H1 (cell line): Measurements from ENCODE around the gene NOX1. TPM values are rescaled to one million over a fixed set of nuclear protein-coding genes. Genes with fewer than 3 reads are reported as not detected.

ENCODE experiments used
- CTCF ChIA-PET: fragments of 300-600 bp; sonication (Branson Sonifier 250); formaldehyde crosslinking; loops from one replicate; lab custom pipeline; 2021; ENCODE audit not compliant: partially characterized antibody; lab: Charles Lee
- POLR2A ChIA-PET: fragments of 300-600 bp; sonication (Branson Sonifier 250); formaldehyde crosslinking; loops from one replicate; lab custom pipeline; 2021; ENCODE audit warnings: inconsistent platforms; ENCODE audit not compliant: partially characterized antibody; lab: Charles Lee
- DNase-seq, 2 experiments: peaks; one replicate each; pipeline versions ENCODE4 v3.0.0 to v3.0.0-alpha.2; 2010 to 2022; ENCODE audit warnings: low spot score in 2 of 2, low read depth in 1 of 2, mixed read lengths in 1 of 2
- FAIRE-seq: peaks from 2 replicates; lab custom pipeline; 2011; peaks lifted over from hg19 to GRCh38; lab: Jason Lieb, UNC
- H2AFZ ChIP-seq: 2 replicates; pipeline ENCODE4 v1.8.1; 2012; ENCODE audit warnings: low read length, inconsistent platforms
- H2AK5ac ChIP-seq: 2 replicates; pipeline ENCODE4 v1.6.1; 2013; ENCODE audit warnings: low read depth, low read length
- H2BK120ac ChIP-seq: replicated peaks from 2 replicates; pipeline ENCODE3; 2013; ENCODE audit warnings: low read depth, low read length, inconsistent platforms
- H2BK12ac ChIP-seq: 2 replicates; pipeline ENCODE4 v1.6.1; 2013; ENCODE audit warnings: low read depth, low read length
- H2BK15ac ChIP-seq: 2 replicates; pipeline ENCODE4 v1.6.1; 2013; ENCODE audit warnings: low read length
- H2BK20ac ChIP-seq: 2 replicates; pipeline ENCODE4 v1.6.1; 2013; ENCODE audit warnings: low read length
- H2BK5ac ChIP-seq: 2 replicates; pipeline ENCODE4 v1.6.1; 2013; ENCODE audit warnings: low read depth, low read length
- H3K14ac ChIP-seq: 2 replicates; pipeline ENCODE4 v1.6.1; 2013; ENCODE audit warnings: inconsistent platforms; ENCODE audit not compliant: insufficient read length
- H3K18ac ChIP-seq: 2 replicates; pipeline ENCODE4 v1.6.1; 2013; ENCODE audit warnings: low read length; ENCODE audit errors: extremely low read depth
- H3K23ac ChIP-seq: 2 replicates; pipeline ENCODE4 v1.6.1; 2013; ENCODE audit warnings: inconsistent platforms; ENCODE audit not compliant: insufficient read length
- H3K23me2 ChIP-seq: 2 replicates; pipeline ENCODE4 v1.6.1; 2013; ENCODE audit warnings: low read depth, low read length
- H3K27ac ChIP-seq: 2 replicates; pipeline ENCODE4 v1.6.1; 2011; ENCODE audit warnings: low read depth, low read length, inconsistent platforms
- H3K27me3 ChIP-seq, 4 experiments: replicated peaks in 1 of 4; 1 replicate in 1 of 4; 2 replicates in 3 of 4; pipeline versions ENCODE4 v1.6.1 to v1.8.1; 2011 to 2013; ENCODE audit warnings: low read length in 3 of 4, mild to moderate bottlenecking in 3 of 4, inconsistent platforms in 2 of 4, mixed read lengths in 2 of 4, moderate library complexity in 1 of 4; ENCODE audit not compliant: control insufficient read depth in 3 of 4, insufficient read depth in 3 of 4; ENCODE audit errors: extremely low read depth in 1 of 4
- H3K36me3 ChIP-seq, 4 experiments: 2 replicates each; pipeline versions ENCODE4 v1.6.1 to v1.8.1; 2011 to 2013; ENCODE audit warnings: mild to moderate bottlenecking in 4 of 4, low read length in 3 of 4, moderate library complexity in 2 of 4, control low read depth in 1 of 4, inconsistent platforms in 1 of 4; ENCODE audit not compliant: insufficient read depth in 4 of 4, control insufficient read depth in 2 of 4
- H3K4ac ChIP-seq: replicated peaks from 2 replicates; pipeline ENCODE3; 2013; ENCODE audit warnings: low read length, low read depth, mixed read lengths, inconsistent platforms; ENCODE audit not compliant: insufficient read length
- H3K4me1 ChIP-seq, 4 experiments: replicated peaks in 1 of 4; 1 replicate in 1 of 4; 2 replicates in 3 of 4; pipeline versions ENCODE4 v1.6.1 to v1.8.1; 2011 to 2013; ENCODE audit warnings: low read length in 3 of 4, inconsistent platforms in 2 of 4, mixed read lengths in 1 of 4; ENCODE audit not compliant: insufficient read depth in 4 of 4, control insufficient read depth in 3 of 4
- H3K4me2 ChIP-seq, 2 experiments: 2 replicates each; pipeline versions ENCODE4 v1.6.1 to v1.8.1; 2011 to 2013; ENCODE audit warnings: low read depth in 2 of 2, low read length in 2 of 2, control low read depth in 1 of 2, inconsistent platforms in 1 of 2, mild to moderate bottlenecking in 1 of 2; ENCODE audit not compliant: insufficient read depth in 1 of 2
- H3K4me3 ChIP-seq, 4 experiments: fragments of 200-600, 300-600 bp in 1 of 4; sonication (generic), shearing (Covaris generic), sonication (Bioruptor Twin) in 1 of 4; 2 replicates each; pipeline versions ENCODE4 v1.5.1 to v1.8.1; 2011 to 2016; ENCODE audit warnings: low read length in 4 of 4, low read depth in 3 of 4, control low read depth in 2 of 4, inconsistent platforms in 2 of 4, mild to moderate bottlenecking in 2 of 4, mixed read lengths in 1 of 4, moderate library complexity in 1 of 4; ENCODE audit not compliant: insufficient read depth in 2 of 4; ENCODE audit errors: extremely low read depth in 1 of 4
- H3K56ac ChIP-seq: replicated peaks from 2 replicates; pipeline ENCODE3; 2013; ENCODE audit warnings: low read depth, mild to moderate bottlenecking, mixed read lengths, low read length, inconsistent platforms; ENCODE audit not compliant: insufficient read length
- H3K79me1 ChIP-seq: 2 replicates; pipeline ENCODE4 v1.6.1; 2013; ENCODE audit warnings: low read depth, low read length, control low read depth
- H3K79me2 ChIP-seq, 2 experiments: 2 replicates each; pipeline versions ENCODE4 v1.6.1 to v1.8.1; 2012 to 2013; ENCODE audit warnings: low read length in 2 of 2, mild to moderate bottlenecking in 2 of 2, inconsistent platforms in 1 of 2; ENCODE audit not compliant: insufficient read depth in 2 of 2, control insufficient read depth in 1 of 2
- H3K9ac ChIP-seq, 4 experiments: replicated peaks in 1 of 4; 1 replicate in 1 of 4; 2 replicates in 3 of 4; pipeline versions ENCODE4 v1.6.1 to v1.8.1; 2011 to 2013; ENCODE audit warnings: low read depth in 3 of 4, low read length in 3 of 4, control low read depth in 2 of 4, mild to moderate bottlenecking in 2 of 4, moderate library complexity in 2 of 4, inconsistent platforms in 1 of 4; ENCODE audit errors: extremely low read depth in 1 of 4
- H3K9me3 ChIP-seq, 2 experiments: 2 replicates each; pipeline versions ENCODE4 v1.6.1 to v1.8.1; 2012 to 2013; ENCODE audit warnings: mild to moderate bottlenecking in 2 of 2, moderate library complexity in 2 of 2, control low read depth in 1 of 2, inconsistent platforms in 1 of 2, low read depth in 1 of 2, low read length in 1 of 2, mixed read lengths in 1 of 2; ENCODE audit not compliant: insufficient read depth in 2 of 2
- H4K20me1 ChIP-seq, 2 experiments: replicated peaks in 1 of 2; 2 replicates each; pipeline versions ENCODE3 to v1.8.1; 2011 to 2013; ENCODE audit warnings: inconsistent platforms in 2 of 2, low read length in 2 of 2, mild to moderate bottlenecking in 1 of 2; ENCODE audit not compliant: insufficient read depth in 2 of 2, control insufficient read depth in 1 of 2
- H4K5ac ChIP-seq: 2 replicates; pipeline ENCODE4 v1.6.1; 2013; ENCODE audit warnings: low read length, low read depth, mixed read lengths, inconsistent platforms; ENCODE audit not compliant: insufficient read length
- H4K8ac ChIP-seq: 2 replicates; pipeline ENCODE4 v1.8.0; 2013; ENCODE audit warnings: mild to moderate bottlenecking, moderate library complexity, low read length, inconsistent platforms; ENCODE audit not compliant: insufficient read depth; ENCODE audit errors: extremely low read depth
- H4K91ac ChIP-seq: replicated peaks from 2 replicates; pipeline ENCODE3; 2013; ENCODE audit warnings: low read length, mixed read lengths, inconsistent platforms; ENCODE audit not compliant: insufficient read length
- ASH2L ChIP-seq: fragments of 200-600, 300-600 bp; sonication (generic); IDR thresholded peaks from one replicate; pipeline ENCODE4 v1.7.1; 2017; ENCODE audit warnings: low read length
- CHD1 ChIP-seq: IDR thresholded peaks from 2 replicates; pipeline ENCODE4 v1.6.1; 2012; ENCODE audit warnings: low read depth, low read length, improper control_type of control experiment
- CTCF ChIP-seq, 3 experiments: IDR thresholded peaks; 1 replicate in 2 of 3; 2 replicates in 1 of 3; pipeline versions ENCODE4 v1.5.1 to v1.6.1; 2011; ENCODE audit warnings: low read length in 3 of 3, mild to moderate bottlenecking in 3 of 3, inconsistent platforms in 2 of 3, low read depth in 1 of 3, moderate library complexity in 1 of 3; ENCODE audit not compliant: insufficient read depth in 1 of 3; ENCODE audit errors: control extremely low read depth in 1 of 3
- GABPA ChIP-seq: IDR thresholded peaks from 2 replicates; pipeline ENCODE4 v1.6.1; 2011; ENCODE audit warnings: mild to moderate bottlenecking, low read length, moderate library complexity, borderline replicate concordance; ENCODE audit not compliant: insufficient read depth
- KDM4A ChIP-seq: IDR thresholded peaks from one replicate; pipeline ENCODE4 v1.7.1; 2012; ENCODE audit warnings: low read depth, mild to moderate bottlenecking, moderate library complexity, low read length, inconsistent platforms; ENCODE audit not compliant: severe bottlenecking
- KDM5A ChIP-seq: fragments of 200-600 bp; IDR thresholded peaks from 2 replicates; pipeline ENCODE4 v1.7.1; 2012; ENCODE audit warnings: mild to moderate bottlenecking, low read length, inconsistent platforms, mixed read lengths
- RBBP5 ChIP-seq: IDR thresholded peaks from 2 replicates; pipeline ENCODE4 v1.7.1; 2012; ENCODE audit warnings: low read depth, mild to moderate bottlenecking, inconsistent platforms, low read length, moderate library complexity, borderline replicate concordance
- WGBS, 2 experiments: shearing (Covaris generic) in 1 of 2; methylation state at CpG; one replicate each; pipeline versions ENCODE4 v1.1.6 to v1.1.7; 2013 to 2015; ENCODE audit warnings: low lambda C conversion rate in 2 of 2, mixed read lengths in 2 of 2, inconsistent platforms in 1 of 2, low coverage in 1 of 2, missing lambda C conversion rate in 1 of 2; ENCODE audit not compliant: insufficient replicate concordance in 2 of 2, insufficient coverage in 1 of 2, insufficient read length in 1 of 2; ENCODE audit errors: extremely low coverage in 1 of 2, missing lambda C conversion rate in 1 of 2; 5-methylcytosine and 5-hydroxymethylcytosine counted together
- polyA plus RNA-seq, 7 experiments: library from polyadenylated mRNA; depleted of rRNA in 3 of 7; stranded (reverse) in 5 of 7; unstranded in 2 of 7; fragments of >200 nt in 5 of 7; fragments of 200-250 nt in 2 of 7; gene quantifications; 1 replicate in 5 of 7; 2 replicates in 1 of 7; 4 replicates in 1 of 7; pipeline versions ENCODE4 v1.2.1 to v1.2.3, GENCODE V29; 2011 to 2013; ENCODE audit warnings: missing spikeins in 2 of 7, mixed read lengths in 2 of 7
- total RNA-seq: library from RNA; stranded (reverse); fragmentation: NEBNext Ultra II Directional; extraction: Animal tissue kit (Norgen Biotek cat#: 25700); gene quantifications from 2 replicates; pipeline ENCODE4 v1.2.1, GENCODE V29; 2021
- TF ChIP-seq, protein P1 (sequence below): IDR thresholded peaks from 2 replicates; pipeline ENCODE4 v1.6.1; 2012; ENCODE audit warnings: inconsistent platforms

The NOX1 gene
- total and polyA plus RNA-seq, 2 of the 8 experiments (the other 6 are each of a cell fraction or from before 2014, with no cell fraction given), result not detected

GRCh38 chrX:100819837-100820666 lies 54.1 kb downstream of the NOX1 start, which contains the start of gene CSTF2:
Gene CSTF2 (plus strand): TSS chrX:100820391. CDS start chrX:100820417, 26 bp downstream.
- Histone ChIP-seq H3K79me1 (no peaks in the 10 kb centered on the region), H4K8ac (peak within 1 kb of the TSS; percentile 97), H4K20me1 (no peaks in the 10 kb centered on the region), H3K79me2 (peaks cover 0 to 6% of the 10 kb centered on the region in 2 experiments; a peak in 2 of 4 replicates), H3K4ac (no peak within 1 kb of the TSS), H4K91ac (no peak within 1 kb of the TSS), H2BK5ac (no peak within 1 kb of the TSS; the same call in 1 of the 2 replicates), H3K9me3 (no peaks in the 10 kb centered on the region), H3K27me3 (no peaks in the 10 kb centered on the region), H2AK5ac (no peak within 1 kb of the TSS), H3K4me2 (peak within 1 kb of the TSS; percentile 82 to 95), H2AFZ (peak within 1 kb of the TSS; percentile 99), H2BK120ac (no peak within 1 kb of the TSS), H3K23me2 (peaks cover 3% of the 10 kb centered on the region; the same call in 1 of the 2 replicates), H3K27ac (no peak within 1 kb of the TSS), H4K5ac (no peak within 1 kb of the TSS), H2BK20ac (no peak within 1 kb of the TSS), H3K56ac (no peak within 1 kb of the TSS), H3K9ac (peak within 1 kb of the TSS in 3 of 4 experiments; percentile 58 to 84 (median 74); a peak in 6 of 7 replicates), H2BK12ac (no peak within 1 kb of the TSS), H3K14ac (no peak within 1 kb of the TSS), H3K36me3 (peaks cover 2 to 18% (median 11%) of the 10 kb centered on the region in 4 experiments; a peak in 6 of 8 replicates), H3K23ac (no peak within 1 kb of the TSS), H3K4me3 (peak within 1 kb of the TSS; percentile 81 to 99 (median 93)), H3K4me1 (no peaks in the 10 kb centered on the region), H2BK15ac (no peak within 1 kb of the TSS), H3K18ac (no peak within 1 kb of the TSS; the same call in none of the 2 replicates)
- CTCF ChIA-PET, result no interaction called here
- WGBS, 2 experiments, result 2% methylated on average over 32 of the region's 49 CpGs; no CpG with 5 or more reads in 1 of the 2 experiments
- DNase-seq (peak in 1 of 2 experiments; percentile 67), FAIRE-seq (no peak)
- POLR2A ChIA-PET, result no interaction called here
- TF ChIP-seq RBBP5, result peak; percentile 51; the same call in 1 of the 2 replicates
- TF ChIP-seq, protein P1, sequence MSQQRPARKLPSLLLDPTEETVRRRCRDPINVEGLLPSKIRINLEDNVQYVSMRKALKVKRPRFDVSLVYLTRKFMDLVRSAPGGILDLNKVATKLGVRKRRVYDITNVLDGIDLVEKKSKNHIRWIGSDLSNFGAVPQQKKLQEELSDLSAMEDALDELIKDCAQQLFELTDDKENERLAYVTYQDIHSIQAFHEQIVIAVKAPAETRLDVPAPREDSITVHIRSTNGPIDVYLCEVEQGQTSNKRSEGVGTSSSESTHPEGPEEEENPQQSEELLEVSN, result peak; percentile 73
- TF ChIP-seq KDM5A, result peak; percentile 85
- peak; percentile 37 for TF ChIP-seq ASH2L
- TF ChIP-seq GABPA, result peak; percentile 97
- peak; percentile 62 for TF ChIP-seq KDM4A
- TF ChIP-seq CTCF (IDR thresholded peaks at IDR 0.05; ENCODE audit: control extremely low read depth in 1 of 3, insufficient read depth in 1 of 3, low read depth in 1 of 3, low read length in 3 of 3), result peak in 1 of 3 experiments; percentile 1; a peak in 1 of 4 replicates
- TF ChIP-seq CHD1, result no peak
